H7 (cell line): ENCODE results near the gene DEGS2. TPM values are rescaled to one million over a fixed set of nuclear protein-coding genes. Genes with fewer than 3 reads are reported as not detected.
A peak's percentile ranks its signal among the peaks of the same experiment; 100 is the strongest.
"Not testable (repeated sequence)": the region's sequence is repeated elsewhere in the genome, so short reads cannot be mapped to it uniquely, and the experiment has no call there.

Source experiments
- DNase-seq: peaks from one replicate; pipeline ENCODE4 v3.0.0; 2012
- H3K27me3 ChIP-seq: 2 replicates; pipeline ENCODE4 v1.6.0; 2011; ENCODE audit warnings: mild to moderate bottlenecking, low read length; ENCODE audit not compliant: control insufficient read depth, insufficient read depth
- H3K36me3 ChIP-seq: replicated peaks from 2 replicates; pipeline ENCODE4 v1.5.1; 2011; ENCODE audit warnings: low read length; ENCODE audit not compliant: control insufficient read depth, insufficient read depth
- H3K4me3 ChIP-seq: 2 replicates; pipeline ENCODE4 v1.5.1; 2011; ENCODE audit warnings: low read depth, mild to moderate bottlenecking, control low read depth, low read length, moderate library complexity; ENCODE audit not compliant: insufficient read depth
- total RNA-seq: library from RNA; depleted of rRNA; stranded (reverse); fragments of >200 nt; shearing (Covaris generic); gene quantifications from 2 replicates; pipeline ENCODE4 v1.2.3, GENCODE V29; 2014; rRNA removed

DEGS2 gene
- not detected in 2 replicates for total RNA-seq

DNA sequence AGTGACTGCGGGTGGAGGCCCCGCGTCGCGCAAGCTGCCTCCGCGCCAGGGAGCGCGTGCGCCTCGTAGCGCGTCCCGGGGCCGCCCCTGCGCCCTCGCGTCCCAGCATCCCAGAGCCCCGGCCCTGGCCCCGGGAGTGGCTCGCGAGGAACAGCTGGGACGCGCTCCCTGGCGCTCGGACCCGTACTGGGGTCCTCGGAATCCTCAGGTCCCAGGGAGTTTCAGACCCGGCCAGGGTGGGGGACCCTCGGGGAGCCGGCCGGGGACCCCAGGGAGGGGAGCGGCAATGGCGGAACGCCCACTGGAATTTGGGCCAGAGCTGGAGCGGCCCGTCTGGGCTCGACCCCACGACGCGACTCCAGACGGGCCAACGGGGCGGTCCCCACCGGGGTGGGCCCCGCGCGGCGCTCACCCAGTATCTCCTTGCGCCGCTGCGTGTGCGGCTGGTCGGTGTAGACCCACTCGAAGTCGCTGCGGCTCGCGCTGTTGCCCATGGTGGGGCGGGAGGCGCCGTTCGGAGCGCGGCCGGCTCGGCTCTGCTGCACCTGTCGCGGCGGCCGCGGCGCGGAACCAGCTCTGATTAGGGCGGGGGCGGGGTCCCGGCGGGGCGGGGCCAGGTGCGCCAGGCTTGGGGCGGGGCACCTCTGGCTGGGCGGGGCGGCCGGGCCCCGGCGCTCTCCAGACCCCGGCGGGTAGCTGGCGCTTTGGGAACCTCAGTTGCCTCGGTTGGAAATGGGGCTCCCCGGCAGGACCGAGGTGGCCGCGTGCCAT lies at the start of gene DEGS2:
TSS of gene DEGS2 (minus strand) at position 552 of the 771 bp plus-strand sequence. CDS start at position 494, 58 bp downstream.
- H3K4me3 ChIP-seq = peak within 1 kb of the TSS; percentile 55
- no peaks in the 10 kb centered on the region for H3K36me3 ChIP-seq
- DNase-seq = peak; percentile 99
- peaks cover 48% of the 10 kb centered on the region for H3K27me3 ChIP-seq

DNA sequence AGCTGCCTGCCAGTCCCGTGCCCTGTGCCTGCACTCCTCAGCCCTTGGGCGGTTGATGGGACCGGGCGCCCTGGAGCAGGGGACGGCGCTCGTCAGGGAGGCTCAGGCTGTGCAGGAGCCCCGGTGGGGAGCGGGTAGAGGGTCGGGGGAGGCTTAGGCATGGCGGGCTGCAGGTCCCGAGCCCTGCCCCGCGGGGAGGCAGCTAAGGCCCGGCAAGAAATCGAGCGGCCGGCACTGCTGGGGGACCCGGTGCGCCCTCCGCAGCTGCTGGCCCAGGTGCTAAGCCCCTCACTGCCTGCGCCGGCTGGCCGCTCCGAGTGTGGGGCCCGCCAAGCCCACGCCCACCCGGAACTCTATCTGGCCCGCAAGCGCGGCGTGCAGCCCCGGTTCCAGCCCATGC lies 48.7 kb upstream of the DEGS2 start:
- not testable (repeated sequence) for H3K36me3 ChIP-seq, DNase-seq, H3K4me3 ChIP-seq, H3K27me3 ChIP-seq

DNA sequence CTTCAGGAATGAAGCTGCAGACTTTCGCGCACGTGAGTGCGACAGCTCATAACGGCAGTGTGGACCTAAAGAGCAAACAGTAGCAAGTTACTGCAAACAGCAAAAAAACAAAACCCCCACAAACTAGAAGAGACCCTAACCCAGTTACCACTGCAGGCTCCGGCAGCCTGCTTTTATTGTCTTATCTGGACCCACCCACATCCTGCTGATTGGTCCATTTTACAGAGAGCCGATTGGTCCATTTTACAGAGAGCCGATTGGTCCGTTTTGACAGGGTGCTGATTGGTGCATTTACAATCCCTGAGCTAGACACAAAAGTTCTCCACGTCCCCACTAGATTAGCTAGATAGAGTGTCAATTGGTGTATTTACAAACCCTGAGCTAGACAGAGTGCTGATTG lies 48.1 kb upstream of the DEGS2 start:
- not testable (repeated sequence) for H3K4me3 ChIP-seq, H3K36me3 ChIP-seq, DNase-seq, H3K27me3 ChIP-seq

- not testable (repeated sequence) for DNase-seq, H3K4me3 ChIP-seq, H3K36me3 ChIP-seq, H3K27me3 ChIP-seq
Measured at GRCh38 chr14:100204835-100205167, 45.4 kb upstream of the DEGS2 start.

DNA sequence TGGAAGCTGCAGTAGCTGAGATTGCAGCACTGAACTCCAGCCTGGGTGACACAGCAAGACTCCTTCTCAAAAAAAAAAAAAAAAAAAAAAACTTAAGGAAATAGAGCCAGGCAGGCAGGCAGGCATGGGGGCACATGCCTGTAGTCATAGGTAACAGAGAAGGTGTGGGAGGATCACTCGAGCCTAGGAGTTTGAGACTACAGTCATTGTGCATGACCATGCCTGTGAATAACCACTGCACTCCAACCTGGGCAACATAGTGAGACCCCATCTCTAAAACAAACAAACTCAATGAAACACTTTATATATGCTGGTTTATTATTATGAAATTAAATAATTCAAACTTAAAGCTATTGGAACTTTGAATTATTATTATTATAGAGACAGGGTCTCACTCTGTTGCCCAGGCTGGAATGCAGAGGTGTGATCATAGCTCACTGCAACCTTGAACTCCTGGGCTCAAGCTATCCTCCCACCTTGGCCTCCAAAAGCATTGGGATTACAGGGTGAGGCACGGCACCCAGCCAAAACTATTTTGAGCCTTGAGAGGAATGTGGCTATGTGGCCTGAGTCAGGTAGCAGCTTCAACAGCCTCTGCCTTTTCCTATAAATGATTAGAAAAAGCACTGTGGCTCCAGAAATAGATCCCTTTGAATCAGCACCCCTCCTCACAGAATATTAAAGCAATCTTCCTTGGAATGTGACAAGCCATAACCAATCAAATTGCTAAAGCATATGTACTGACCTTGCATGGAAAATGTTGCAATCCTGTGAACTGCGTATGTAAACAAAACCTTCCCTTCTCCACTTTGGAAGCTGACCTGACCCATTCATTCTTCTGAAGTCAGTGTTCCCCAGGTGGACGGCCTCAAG lies 44.8 kb upstream of the DEGS2 start:
- no peaks in the 10 kb centered on the region for H3K36me3 ChIP-seq
- no peaks in the 10 kb centered on the region for H3K27me3 ChIP-seq
- no peak overlapping the region for H3K4me3 ChIP-seq
- no peak for DNase-seq

DNA sequence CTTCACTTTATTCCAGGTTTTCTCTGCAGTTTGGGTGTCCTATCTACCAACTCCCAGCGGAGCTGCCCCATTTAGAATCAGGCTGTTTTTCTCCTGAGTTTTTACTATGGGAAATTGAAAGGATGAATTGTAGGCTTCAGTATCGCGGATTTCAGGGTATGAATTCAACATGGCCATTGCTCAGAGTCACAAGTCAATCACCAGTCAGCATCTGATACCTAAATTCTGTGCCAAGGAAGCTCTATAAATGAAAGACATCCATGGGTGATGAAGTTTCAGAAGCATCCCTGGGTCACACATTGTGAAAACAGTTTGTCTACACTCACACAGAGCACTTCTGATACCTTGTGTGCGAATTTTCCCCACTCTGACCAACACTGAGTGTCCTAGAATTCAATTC lies 43.7 kb upstream of the DEGS2 start:
- DNase-seq = no peak
- H3K36me3 ChIP-seq = no peaks in the 10 kb centered on the region
- no peaks in the 10 kb centered on the region for H3K27me3 ChIP-seq
- H3K4me3 ChIP-seq = no peak overlapping the region

- Histone ChIP-seq H3K36me3 (no peaks in the 10 kb centered on the region), H3K27me3 (no peaks in the 10 kb centered on the region), H3K4me3 (no peak overlapping the region)
- no peak for DNase-seq
Measured at GRCh38 chr14:100202712-100203111, 43.3 kb upstream of the DEGS2 start.

- DNase-seq = no peak
- Histone ChIP-seq H3K4me3 (no peak overlapping the region), H3K36me3 (no peaks in the 10 kb centered on the region), H3K27me3 (no peaks in the 10 kb centered on the region)
Measured at GRCh38 chr14:100201701-100202100, 42.3 kb upstream of the DEGS2 start.

DNA sequence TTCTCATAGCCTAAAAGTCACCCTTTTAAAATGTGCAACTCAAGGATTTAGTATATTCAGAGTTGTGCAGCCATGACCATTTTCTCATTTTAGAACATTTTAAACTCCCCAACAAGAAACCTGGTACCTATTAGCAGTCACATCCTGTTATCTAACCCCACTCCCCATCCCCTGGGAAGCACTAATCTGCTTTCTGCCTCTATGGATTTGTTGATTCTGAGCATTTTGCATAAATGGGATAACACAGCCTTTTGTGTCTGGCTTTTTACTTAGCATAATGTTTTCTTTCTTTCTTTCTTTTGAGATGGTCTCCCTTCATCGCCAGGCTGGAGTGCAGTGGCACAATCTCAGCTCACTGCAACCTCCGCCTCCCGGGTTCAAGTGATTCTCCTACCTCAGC lies 40.9 kb upstream of the DEGS2 start:
- no peak overlapping the region for H3K4me3 ChIP-seq
- H3K36me3 ChIP-seq = no peaks in the 10 kb centered on the region
- H3K27me3 ChIP-seq = no peaks in the 10 kb centered on the region
- no peak for DNase-seq

DNA sequence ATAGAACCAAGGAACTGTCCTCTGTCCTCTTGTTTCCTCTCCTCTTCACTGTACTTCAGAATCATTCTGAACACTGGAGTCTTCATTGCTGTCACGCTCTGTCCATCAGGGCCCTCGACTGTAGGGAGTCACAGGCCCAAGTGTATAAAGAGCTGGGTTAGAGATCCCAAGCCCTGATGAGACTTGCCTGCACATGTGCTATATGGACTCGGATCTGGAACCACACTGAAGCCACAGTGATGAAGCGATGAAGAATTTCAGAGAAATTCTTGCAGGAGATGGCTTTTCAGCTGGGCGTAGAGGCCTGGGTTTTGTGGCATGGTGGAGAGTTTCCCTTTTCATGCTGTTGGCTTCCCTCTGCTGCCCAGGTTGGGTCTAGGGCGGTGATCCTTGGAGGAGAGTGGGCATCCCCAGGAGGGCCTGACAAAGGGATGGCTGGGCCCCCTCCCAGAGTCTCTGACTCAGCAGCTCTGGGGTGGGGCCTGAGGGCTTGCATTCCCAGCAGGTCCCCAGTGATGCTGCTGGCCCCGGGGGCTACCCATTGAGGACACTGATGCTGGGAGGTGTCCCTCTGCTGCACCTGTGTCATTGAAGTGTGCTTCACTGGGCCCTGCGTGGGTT lies 39.9 kb upstream of the DEGS2 start:
- no peaks in the 10 kb centered on the region for H3K36me3 ChIP-seq
- no peaks in the 10 kb centered on the region for H3K27me3 ChIP-seq
- peak; percentile 57 for DNase-seq
- H3K4me3 ChIP-seq = no peak overlapping the region

GRCh38 chr14:100193417-100194357 lies 34.2 kb upstream of the DEGS2 start:
- Histone ChIP-seq H3K36me3 (no peaks in the 10 kb centered on the region), H3K4me3 (no peak overlapping the region; the same call in 1 of the 2 replicates), H3K27me3 (no peaks in the 10 kb centered on the region)
- DNase-seq = peak; percentile 63

DNA sequence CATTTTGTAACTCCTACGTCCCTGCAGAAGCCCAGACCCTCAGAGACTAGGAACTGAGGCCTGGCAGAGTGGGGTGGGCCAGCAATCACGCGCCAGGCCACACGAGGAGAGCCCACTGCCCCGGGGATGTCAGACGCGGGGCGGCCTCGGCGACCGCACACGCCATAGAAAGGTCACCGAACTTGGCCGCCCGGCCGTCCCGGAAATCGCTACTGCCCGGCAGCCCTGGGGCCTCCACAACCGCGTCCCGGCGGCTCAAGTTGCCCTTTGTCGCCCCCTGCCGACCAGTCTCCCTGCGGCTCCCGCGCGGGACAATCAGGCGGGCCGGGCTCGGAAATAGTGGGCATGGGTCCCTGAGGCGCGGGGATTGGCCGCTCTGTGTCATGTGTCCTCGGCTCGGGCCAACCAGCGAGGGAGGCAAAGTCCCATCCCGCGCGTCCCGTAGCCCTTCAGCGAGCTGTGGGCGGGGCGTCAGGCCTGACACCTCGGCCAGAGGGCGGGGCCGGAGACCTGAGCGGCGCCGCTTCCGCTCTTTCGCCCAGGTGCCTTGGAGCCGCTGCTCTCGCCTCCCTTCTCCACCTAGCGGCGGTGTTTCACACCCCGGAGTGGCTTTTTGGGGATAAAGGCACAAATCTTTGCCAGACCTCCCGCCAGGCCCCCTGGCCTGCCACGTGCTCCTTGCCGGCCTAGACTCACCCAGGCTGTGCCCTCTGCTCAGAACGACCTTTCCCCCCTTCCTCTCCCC lies 33.4 kb upstream of the DEGS2 start:
- Histone ChIP-seq H3K4me3 (peak overlapping the region; percentile 28), H3K36me3 (no peaks in the 10 kb centered on the region), H3K27me3 (no peaks in the 10 kb centered on the region)
- DNase-seq = peak; percentile 100

- peak overlapping the region; percentile 28 for H3K4me3 ChIP-seq
- DNase-seq = no peak
- H3K27me3 ChIP-seq = no peaks in the 10 kb centered on the region
- H3K36me3 ChIP-seq = no peaks in the 10 kb centered on the region
Measured at GRCh38 chr14:100192250-100192671, 32.8 kb upstream of the DEGS2 start.
